ENCODE data around the gene GNA15.
"Not testable (repeated sequence)": the region's sequence is repeated elsewhere in the genome, so short reads cannot be mapped to it uniquely, and the experiment has no call there.

GNA15 gene

DNA sequence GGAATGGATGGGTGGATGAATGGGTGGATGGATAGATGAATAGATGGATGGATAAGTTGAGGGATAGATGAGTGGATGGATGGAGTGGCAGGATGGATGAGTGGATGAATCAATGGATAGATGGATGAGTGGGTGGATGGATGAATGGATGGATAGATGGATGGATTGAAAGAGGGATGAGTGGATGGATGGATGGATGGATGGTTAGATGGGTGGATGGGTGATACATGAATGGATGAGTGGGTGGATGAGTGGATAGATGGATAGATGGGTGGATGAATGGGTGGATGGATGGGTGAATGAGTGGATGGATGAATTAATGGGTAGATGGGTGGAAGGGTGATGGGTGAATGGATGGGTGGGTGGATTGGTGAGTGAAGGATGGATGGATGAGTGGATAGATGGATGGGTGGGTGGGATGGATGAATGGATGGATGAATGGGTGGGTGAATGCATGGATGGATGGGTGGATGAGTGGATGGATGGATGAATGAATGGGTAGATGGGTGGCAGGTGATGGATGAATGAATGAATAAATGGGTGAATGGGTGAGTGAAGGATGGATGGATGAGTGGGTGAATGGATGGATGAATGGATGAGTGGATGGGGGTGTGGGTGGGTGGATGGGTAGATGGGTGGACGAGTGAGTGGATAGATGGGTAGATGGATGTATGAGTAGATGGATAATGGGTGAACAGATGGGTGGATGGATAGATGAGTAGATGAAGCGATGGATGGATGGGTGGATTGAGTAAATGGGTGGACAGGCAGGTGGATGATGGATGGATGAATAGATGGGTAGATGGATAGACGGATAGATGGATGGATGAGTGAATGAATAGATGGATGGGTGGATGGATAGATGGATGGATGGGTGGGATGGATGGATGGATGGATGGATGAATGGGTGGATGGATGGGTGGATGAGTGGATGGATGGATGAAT lies 17.7 kb downstream of the GNA15 start:
- H3K4me3 ChIP-seq (ENCODE audit: low read depth, low read length), result no peak overlapping the region
- in situ Hi-C loops (cut with HindIII; ENCODE audit: low sequenced_read_pairs), result no loop called here
- TF ChIP-seq, protein P1, sequence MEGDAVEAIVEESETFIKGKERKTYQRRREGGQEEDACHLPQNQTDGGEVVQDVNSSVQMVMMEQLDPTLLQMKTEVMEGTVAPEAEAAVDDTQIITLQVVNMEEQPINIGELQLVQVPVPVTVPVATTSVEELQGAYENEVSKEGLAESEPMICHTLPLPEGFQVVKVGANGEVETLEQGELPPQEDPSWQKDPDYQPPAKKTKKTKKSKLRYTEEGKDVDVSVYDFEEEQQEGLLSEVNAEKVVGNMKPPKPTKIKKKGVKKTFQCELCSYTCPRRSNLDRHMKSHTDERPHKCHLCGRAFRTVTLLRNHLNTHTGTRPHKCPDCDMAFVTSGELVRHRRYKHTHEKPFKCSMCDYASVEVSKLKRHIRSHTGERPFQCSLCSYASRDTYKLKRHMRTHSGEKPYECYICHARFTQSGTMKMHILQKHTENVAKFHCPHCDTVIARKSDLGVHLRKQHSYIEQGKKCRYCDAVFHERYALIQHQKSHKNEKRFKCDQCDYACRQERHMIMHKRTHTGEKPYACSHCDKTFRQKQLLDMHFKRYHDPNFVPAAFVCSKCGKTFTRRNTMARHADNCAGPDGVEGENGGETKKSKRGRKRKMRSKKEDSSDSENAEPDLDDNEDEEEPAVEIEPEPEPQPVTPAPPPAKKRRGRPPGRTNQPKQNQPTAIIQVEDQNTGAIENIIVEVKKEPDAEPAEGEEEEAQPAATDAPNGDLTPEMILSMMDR (IDR thresholded peaks at IDR 0.05; ENCODE audit: low read depth, low read length, missing control alignments), result no peak
- DNase-seq (ENCODE audit: low read depth), result no peak

DNA sequence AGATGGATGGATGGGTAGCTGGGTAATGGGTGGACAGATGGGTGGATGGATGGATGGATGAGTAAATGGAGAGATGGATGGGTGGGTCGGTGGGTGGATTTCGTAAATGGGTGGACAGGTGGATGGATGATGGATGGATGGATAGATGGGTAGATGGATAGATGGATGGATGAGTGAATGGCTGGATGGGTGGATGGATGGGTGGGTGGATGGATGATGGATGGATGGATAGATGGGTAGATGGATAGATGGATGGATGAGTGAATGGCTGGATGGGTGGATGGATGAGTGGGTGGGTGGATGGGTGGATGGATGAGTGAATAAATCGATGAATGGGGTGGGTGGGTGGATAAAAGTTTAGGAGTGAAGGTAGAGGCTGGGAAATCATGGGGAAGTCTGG lies 18.6 kb downstream of the GNA15 start:
- DNase-seq (ENCODE audit: low read depth); in situ Hi-C loops (cut with HindIII; ENCODE audit: low sequenced_read_pairs); H3K4me3 ChIP-seq (ENCODE audit: low read depth, low read length): not testable (repeated sequence)

DNA sequence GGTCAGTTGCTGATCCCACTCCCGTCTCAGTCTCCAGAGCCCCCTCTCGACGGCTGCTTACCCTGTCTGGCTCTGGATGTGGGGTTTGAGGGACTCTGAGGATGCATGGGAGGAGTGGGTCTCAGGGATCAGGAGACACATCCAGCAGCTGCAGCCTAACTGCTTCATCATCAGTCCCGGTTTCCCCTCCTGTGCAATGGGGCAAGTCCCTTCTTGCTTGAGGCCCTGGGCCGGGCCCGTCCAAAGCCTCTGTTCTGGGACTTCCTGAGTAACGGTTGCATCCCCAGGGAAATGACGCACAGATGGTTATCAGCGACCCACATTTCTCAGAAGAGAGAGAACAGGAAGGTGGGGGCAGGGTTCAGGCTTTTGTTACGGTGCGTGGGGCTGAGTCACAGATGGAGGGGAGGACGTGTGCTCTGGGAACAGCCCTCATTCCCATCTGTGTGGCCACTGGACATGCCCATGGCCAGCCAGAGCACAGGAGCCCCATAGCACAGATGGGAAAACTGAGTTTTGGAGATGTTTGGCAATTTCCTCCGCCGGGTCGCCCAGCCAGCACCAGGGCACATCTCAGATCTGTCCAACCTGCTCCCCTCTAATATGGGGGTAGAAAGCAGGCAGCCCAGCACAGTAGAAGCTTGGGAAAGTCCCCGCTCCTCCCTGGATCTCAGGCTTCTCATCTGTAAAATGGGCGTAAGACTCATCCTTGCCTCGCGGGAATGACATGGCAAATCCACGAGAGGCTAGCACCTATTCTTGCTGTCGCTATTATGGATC lies 19.3 kb downstream of the GNA15 start:
- in situ Hi-C loops (cut with HindIII; ENCODE audit: low sequenced_read_pairs), result no loop called here
- peak; percentile 66 for DNase-seq (ENCODE audit: low read depth)
- TF ChIP-seq, protein P1 (IDR thresholded peaks at IDR 0.05; ENCODE audit: low read depth, low read length, missing control alignments), result no peak
- no peak overlapping the region for H3K4me3 ChIP-seq (ENCODE audit: low read depth, low read length)

DNA sequence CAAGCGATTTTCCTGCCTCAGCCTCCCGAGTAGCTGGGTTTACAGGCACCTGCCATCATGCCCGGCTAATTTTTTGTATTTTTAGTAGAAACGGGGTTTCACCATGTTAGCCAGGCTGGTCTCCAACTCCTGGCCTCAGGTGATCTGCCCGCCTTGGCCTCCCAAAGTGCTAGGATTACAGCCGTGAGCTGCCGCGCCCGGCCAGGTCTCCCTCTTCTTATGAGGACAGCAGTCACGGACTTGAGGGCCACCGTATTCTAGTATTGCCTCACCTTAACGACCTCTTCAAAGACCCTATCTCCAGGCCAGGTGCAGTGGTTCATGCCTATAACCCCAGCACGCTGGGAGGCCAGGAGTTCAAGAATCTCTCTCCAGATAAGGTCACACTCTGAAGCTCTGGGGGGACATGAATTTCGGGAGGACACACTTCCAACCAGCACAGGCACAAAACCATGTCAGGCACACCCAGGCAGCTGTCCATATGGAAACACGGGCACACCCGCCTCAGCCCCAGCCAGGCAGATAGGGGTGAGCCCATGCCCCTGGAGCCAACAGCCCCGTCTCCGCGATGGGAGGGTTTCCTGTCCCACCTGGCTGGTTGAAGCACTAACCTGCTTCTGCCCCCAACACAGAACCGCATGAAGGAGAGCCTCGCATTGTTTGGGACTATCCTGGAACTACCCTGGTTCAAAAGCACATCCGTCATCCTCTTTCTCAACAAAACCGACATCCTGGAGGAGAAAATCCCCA lies 21.4 kb downstream of the GNA15 start:
- no peak for DNase-seq (ENCODE audit: low read depth)
- TF ChIP-seq, protein P1 (IDR thresholded peaks at IDR 0.05; ENCODE audit: low read depth, low read length, missing control alignments), result no peak
- in situ Hi-C loops (cut with HindIII; ENCODE audit: low sequenced_read_pairs), result no loop called here
- no peak overlapping the region for H3K4me3 ChIP-seq (ENCODE audit: low read depth, low read length)

DNA sequence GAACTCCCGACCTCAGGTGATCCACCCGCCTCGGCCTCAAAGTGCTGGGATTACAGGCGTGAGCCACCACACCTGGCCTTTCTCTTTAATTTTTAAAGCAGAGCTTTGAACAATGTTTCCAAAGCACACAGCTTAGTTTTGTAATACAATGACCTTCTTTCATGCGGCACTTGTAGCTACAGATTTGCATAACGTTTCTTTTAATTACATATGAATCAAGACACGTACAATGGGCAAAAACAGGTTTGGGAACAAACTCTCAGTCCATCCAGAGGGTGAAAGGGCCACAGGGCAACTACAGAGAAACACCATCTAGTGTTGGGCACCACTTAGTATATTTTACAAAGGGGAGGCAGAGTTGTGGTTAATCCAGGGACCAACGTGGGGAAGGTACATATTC lies 23.7 kb downstream of the GNA15 start:
- no peak for DNase-seq (ENCODE audit: low read depth)
- no peak overlapping the region for H3K4me3 ChIP-seq (ENCODE audit: low read depth, low read length)
- in situ Hi-C loops (cut with HindIII; ENCODE audit: low sequenced_read_pairs), result no loop called here
- TF ChIP-seq, protein P1 (IDR thresholded peaks at IDR 0.05; ENCODE audit: low read depth, low read length, missing control alignments), result no peak

DNA sequence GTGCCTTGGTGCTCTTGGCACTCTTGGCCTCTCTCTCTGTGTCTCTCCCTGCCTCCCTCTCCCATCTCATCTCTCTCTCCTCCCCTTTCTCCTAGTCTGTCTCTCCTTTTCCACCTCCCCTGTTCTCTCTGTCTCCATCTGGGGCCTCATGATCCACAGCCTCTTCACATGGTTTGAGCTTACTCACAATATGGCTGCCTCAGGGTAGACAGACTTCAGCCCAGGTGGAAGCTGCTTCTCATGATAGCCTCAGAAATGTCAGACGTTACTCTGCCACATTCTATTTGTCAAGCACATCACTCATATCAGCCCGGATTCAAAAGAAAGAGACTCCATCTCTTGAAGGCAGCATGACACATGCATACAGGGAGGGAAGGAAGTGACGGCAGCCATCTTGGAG lies 24.4 kb downstream of the GNA15 start:
- no peak for DNase-seq (ENCODE audit: low read depth)
- no peak overlapping the region for H3K4me3 ChIP-seq (ENCODE audit: low read depth, low read length)
- TF ChIP-seq, protein P1 (IDR thresholded peaks at IDR 0.05; ENCODE audit: low read depth, low read length, missing control alignments), result no peak
- in situ Hi-C loops (cut with HindIII; ENCODE audit: low sequenced_read_pairs), result no loop called here

All from astrocyte of the cerebellum (primary cell).